Sigmoid colon (tissue), 7 donors: ENCODE data around the gene TWF2. TPM values are rescaled to one million over a fixed set of nuclear protein-coding genes. Genes with fewer than 3 reads are reported as not detected.

Experiments
- DNase-seq: peaks from one replicate; pipeline ENCODE4 v3.0.0-alpha.2; 2019
- H3K27ac ChIP-seq, 4 donors: fragments of 200-600 bp; sonication (generic); one replicate each; pipeline ENCODE4 v1.5.1; 2016 to 2019; ENCODE audit warnings: mild to moderate bottlenecking in 1 of 4
- H3K27me3 ChIP-seq, 3 donors: fragments of 200-600 bp; sonication (generic); one replicate each; pipeline ENCODE4 v1.5.1; 2019; ENCODE audit warnings: mild to moderate bottlenecking in 1 of 3
- H3K36me3 ChIP-seq, 4 donors: fragments of 200-600 bp; sonication (generic); one replicate each; pipeline ENCODE4 v1.5.1; 2016 to 2019
- H3K4me1 ChIP-seq, 4 donors: fragments of 200-600 bp; sonication (generic); one replicate each; pipeline ENCODE4 v1.5.1; 2017 to 2019
- H3K4me3 ChIP-seq, 4 donors: fragments of 200-600 bp; sonication (generic); one replicate each; pipeline ENCODE4 v1.5.1; 2017 to 2019; ENCODE audit warnings: mild to moderate bottlenecking in 2 of 4, moderate library complexity in 1 of 4
- H3K9me3 ChIP-seq, 4 donors: fragments of 200-600 bp in 3 of 4; sonication (generic) in 3 of 4; one replicate each; pipeline versions ENCODE4 v1.5.1 to v1.6.1; 2013 to 2019
- EP300 ChIP-seq, 4 donors: sonication (generic); formaldehyde crosslinking; IDR thresholded peaks; one replicate each; pipeline ENCODE4 v1.6.1; 2017; ENCODE audit warnings: antibody characterized with exemption in 4 of 4
- POLR2A ChIP-seq, 2 donors: fragments of 450-650 bp; IDR thresholded peaks; one replicate each; pipeline ENCODE4 v1.6.1; 2016; ENCODE audit warnings: antibody characterized with exemption in 2 of 2, mild to moderate bottlenecking in 2 of 2, moderate library complexity in 2 of 2
- POLR2AphosphoS5 ChIP-seq, 4 donors: sonication (generic); formaldehyde crosslinking; IDR thresholded peaks; one replicate each; pipeline ENCODE4 v1.6.1; 2017; ENCODE audit warnings: antibody characterized with exemption in 4 of 4
- WGBS, 2 donors: extraction: QIAGEN DNeasy Blood & Tissue Kit; methylation state at CpG; one replicate each; pipeline ENCODE4 v1.1.7; 2013; 5-methylcytosine and 5-hydroxymethylcytosine counted together
- intact Hi-C: fragments of 100-400 bp; cut with DNase I; formaldehyde crosslinking; loops from one replicate; pipeline ENCODE4 v1.15.1; 2023
- polyA plus RNA-seq, 3 donors: library from polyadenylated mRNA; stranded (reverse); fragments of 200-250 nt; gene quantifications; one replicate each; pipeline ENCODE4 v1.2.3, GENCODE V29; 2013
- total RNA-seq, 4 donors: library from RNA; depleted of rRNA; stranded (reverse); fragments of >200 nt; gene quantifications; one replicate each; pipeline ENCODE4 v1.1.0, GENCODE V29; 2016
- TF ChIP-seq, protein P1 (sequence below), 4 experiments: fragments of 450-650 bp in 3 of 4; fragments of 200-600 bp in 1 of 4; IDR thresholded peaks; one replicate each; pipeline ENCODE4 v1.5.1; 2016 to 2019; ENCODE audit warnings: antibody characterized with exemption in 4 of 4, mild to moderate bottlenecking in 3 of 4, moderate library complexity in 2 of 4
- donor health status: healthy with polysubstance abuse.
- donor health status: Bipolar disorder and iron deficiency.
- donor health status: healthy.

The TWF2 gene
- total and polyA plus RNA-seq, 7 donors: 40.4 to 79.3 (median 57.3) TPM

DNA sequence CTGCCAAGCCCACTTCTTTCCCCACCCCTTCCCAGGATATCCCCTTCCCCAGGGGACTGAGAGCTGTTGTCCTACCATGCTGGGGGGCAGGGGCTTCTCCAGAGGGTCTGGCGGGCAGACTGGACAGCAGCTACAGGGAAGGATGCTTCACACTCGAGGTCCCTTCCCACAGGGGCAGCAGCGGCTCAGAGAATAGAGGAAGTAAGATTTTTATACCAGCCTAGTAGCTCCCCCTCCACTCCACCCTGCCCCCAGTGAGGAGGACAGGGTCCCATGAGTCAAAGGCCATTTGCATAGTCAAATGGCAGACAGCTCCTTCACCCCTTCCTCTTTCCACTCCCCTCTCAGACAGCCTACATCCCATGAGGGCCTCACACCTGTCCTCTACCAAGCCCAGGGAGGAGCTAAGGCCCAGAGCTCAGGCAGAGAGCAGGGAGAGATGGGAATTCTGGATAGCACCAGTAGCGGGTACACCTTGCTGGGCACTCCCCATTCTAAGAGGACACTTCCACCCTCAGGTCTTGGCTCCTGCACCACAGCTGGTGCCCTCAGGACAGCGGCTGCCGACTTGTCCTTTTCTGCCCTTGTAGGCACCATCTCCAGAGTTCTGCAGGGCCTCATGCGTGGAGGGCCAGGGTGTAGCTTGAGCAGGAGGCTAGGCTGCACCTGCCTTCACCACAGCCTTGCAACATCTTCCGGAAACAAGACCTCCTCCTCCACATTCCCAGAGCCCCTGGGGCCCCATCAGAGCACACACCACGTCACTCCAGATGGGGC, 13.3 kb downstream of the TWF2 start, which contains the start of gene TLR9:
Gene TLR9 (minus strand): TSS at position 194 of the 777 bp plus-strand sequence. CDS start 116 bp downstream, at position 78.
- no peak for TF ChIP-seq EP300 (IDR thresholded peaks at IDR 0.05)
- no peak for TF ChIP-seq POLR2AphosphoS5 (IDR thresholded peaks at IDR 0.05)
- TF ChIP-seq POLR2A (IDR thresholded peaks at IDR 0.05): no peak
- TF ChIP-seq, protein P1, sequence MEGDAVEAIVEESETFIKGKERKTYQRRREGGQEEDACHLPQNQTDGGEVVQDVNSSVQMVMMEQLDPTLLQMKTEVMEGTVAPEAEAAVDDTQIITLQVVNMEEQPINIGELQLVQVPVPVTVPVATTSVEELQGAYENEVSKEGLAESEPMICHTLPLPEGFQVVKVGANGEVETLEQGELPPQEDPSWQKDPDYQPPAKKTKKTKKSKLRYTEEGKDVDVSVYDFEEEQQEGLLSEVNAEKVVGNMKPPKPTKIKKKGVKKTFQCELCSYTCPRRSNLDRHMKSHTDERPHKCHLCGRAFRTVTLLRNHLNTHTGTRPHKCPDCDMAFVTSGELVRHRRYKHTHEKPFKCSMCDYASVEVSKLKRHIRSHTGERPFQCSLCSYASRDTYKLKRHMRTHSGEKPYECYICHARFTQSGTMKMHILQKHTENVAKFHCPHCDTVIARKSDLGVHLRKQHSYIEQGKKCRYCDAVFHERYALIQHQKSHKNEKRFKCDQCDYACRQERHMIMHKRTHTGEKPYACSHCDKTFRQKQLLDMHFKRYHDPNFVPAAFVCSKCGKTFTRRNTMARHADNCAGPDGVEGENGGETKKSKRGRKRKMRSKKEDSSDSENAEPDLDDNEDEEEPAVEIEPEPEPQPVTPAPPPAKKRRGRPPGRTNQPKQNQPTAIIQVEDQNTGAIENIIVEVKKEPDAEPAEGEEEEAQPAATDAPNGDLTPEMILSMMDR (IDR thresholded peaks at IDR 0.05): no peak
- H3K9me3 ChIP-seq: no peaks in the 10 kb centered on the region
- no peak within 1 kb of the TSS for H3K27ac ChIP-seq
- peaks cover 22 to 36% (median 26%) of the 10 kb centered on the region in 4 donors for H3K36me3 ChIP-seq
- no peak for DNase-seq
- no peak within 1 kb of the TSS for H3K4me3 ChIP-seq
- 47 to 76% methylated on average over 9 of the region's 9 CpGs for WGBS, 2 donors
- intact Hi-C loops: no loop called here
- H3K27me3 ChIP-seq: no peaks in the 10 kb centered on the region
- peaks cover 0 to 3% (median under 1%) of the 10 kb centered on the region in 4 donors for H3K4me1 ChIP-seq

DNA sequence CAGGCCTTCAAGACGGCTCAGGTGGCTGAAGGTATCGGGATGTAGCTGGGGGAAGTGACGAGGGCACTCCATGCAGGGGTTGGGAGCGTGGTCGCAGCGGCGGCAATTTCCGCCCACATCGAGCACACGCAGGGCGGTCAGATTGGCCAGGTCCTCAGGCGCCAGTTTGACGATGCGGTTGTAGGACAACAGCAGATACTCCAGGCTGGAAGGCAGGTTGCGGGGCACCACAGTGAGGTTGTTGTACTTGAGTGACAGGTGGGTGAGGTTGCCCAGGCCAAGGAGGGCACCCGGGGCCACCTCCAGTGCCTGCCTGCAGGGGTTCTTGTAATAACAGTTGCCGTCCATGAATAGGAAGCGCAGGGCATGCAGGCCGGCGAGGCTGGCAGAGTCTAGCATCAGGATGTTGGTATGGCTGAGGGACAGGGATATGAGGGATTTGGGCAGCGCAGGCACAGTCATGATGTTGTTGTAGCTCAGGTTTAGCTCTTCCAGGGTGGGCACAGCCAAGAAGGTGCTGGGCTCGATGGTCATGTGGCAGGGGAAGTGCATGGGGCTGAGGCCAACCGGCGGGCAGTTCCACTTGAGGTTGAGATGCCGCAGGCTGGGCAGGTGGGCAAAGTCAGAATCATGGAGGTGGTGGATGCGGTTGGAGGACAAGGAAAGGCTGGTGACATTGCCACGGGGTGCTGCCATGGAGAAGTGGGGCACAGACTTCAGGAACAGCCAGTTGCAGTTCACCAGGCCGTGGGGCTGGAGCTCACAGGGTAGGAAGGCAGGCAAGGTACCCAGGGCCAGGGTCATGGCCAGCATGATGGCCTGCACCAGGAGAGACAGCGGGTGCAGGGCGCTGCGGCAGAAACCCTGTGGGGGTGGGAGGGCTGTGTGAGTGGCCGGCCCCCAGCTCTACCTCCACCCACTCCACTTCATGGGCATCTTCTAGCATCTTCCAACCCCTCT, 15.2 kb downstream of the TWF2 start:
- H3K4me3 ChIP-seq: no peak overlapping the region
- H3K9me3 ChIP-seq: no peaks in the 10 kb centered on the region
- intact Hi-C loops: no loop called here
- 93 to 96% methylated on average over 32 of the region's 32 CpGs for WGBS, 2 donors
- DNase-seq: no peak
- H3K4me1 ChIP-seq: peaks cover 0 to 8% (median 2%) of the 10 kb centered on the region in 4 donors
- H3K36me3 ChIP-seq: peaks cover 3 to 17% (median 7%) of the 10 kb centered on the region in 4 donors
- H3K27ac ChIP-seq: no peak overlapping the region
- no peaks in the 10 kb centered on the region for H3K27me3 ChIP-seq
- TF ChIP-seq POLR2A (IDR thresholded peaks at IDR 0.05): no peak
- TF ChIP-seq POLR2AphosphoS5 (IDR thresholded peaks at IDR 0.05): no peak
- TF ChIP-seq EP300 (IDR thresholded peaks at IDR 0.05): no peak
- TF ChIP-seq, protein P1 (IDR thresholded peaks at IDR 0.05): no peak

DNA sequence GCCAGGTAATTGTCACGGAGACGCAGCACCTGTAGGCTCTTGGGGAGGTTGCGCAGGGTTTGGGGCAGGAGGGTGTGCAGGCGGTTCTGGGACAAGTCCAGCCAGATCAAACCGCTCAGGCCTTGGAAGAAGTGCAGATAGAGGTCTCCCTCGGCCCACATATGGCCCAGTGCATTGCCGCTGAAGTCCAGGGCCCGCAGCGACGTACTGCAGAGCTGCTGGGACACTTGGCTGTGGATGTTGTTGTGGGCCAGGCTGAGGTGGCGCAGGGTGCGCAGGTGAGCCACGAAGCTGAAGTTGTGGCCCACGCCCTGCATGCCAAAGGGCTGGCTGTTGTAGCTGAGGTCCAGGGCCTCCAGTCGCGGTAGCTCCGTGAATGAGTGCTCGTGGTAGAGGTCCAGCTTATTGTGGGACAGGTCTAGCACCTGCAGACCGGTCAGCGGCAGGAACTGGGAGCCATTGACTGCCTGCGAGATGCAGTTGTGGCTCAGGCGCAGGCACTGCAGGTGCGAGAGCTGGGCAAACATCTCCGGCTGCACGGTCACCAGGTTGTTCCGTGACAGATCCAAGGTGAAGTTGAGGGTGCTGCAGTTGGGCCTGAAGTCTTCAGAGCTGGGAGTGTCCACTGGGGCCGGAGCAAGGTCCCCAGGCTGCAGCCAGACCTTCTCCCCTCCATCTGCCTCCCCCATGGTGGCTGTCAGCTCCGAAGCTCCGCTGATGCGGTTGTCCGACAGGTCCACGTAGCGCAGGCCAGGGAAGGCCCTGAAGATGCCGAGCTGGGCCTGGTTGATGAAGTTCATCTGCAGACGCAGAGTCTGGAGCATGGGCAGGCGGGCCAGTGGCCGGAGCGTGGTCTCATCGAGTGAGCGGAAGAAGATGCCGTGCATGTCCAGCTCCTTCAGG, 16.4 kb downstream of the TWF2 start:
- no peaks in the 10 kb centered on the region for H3K9me3 ChIP-seq
- no peaks in the 10 kb centered on the region for H3K27me3 ChIP-seq
- WGBS, 2 donors: 92% methylated on average over 41 of the region's 41 CpGs
- no peak overlapping the region for H3K27ac ChIP-seq
- no peak overlapping the region for H3K4me3 ChIP-seq
- intact Hi-C loops: no loop called here
- DNase-seq: no peak
- H3K36me3 ChIP-seq: peaks cover 0 to 6% (median 0%) of the 10 kb centered on the region in 4 donors
- peaks cover 0 to 16% (median 4%) of the 10 kb centered on the region in 4 donors for H3K4me1 ChIP-seq
- TF ChIP-seq POLR2A (IDR thresholded peaks at IDR 0.05): no peak
- TF ChIP-seq, protein P1 (IDR thresholded peaks at IDR 0.05): no peak
- no peak for TF ChIP-seq EP300 (IDR thresholded peaks at IDR 0.05)
- TF ChIP-seq POLR2AphosphoS5 (IDR thresholded peaks at IDR 0.05): no peak
